ENCODE data around the gene GH1. TPM values are rescaled to one million over a fixed set of nuclear protein-coding genes. Genes with fewer than 3 reads are reported as not detected.

Gene GH1
- total RNA-seq, 1 experiment from 2014 or later: not detected

GRCh38 chr17:63955232-63955631 lies 36.6 kb upstream of the GH1 start:
- H2AK5ac ChIP-seq (ENCODE audit: insufficient read length, low read length): no peak overlapping the region
- peaks cover 2 to 8% (median 4%) of the 10 kb centered on the region in 3 experiments; a peak in 3 of 7 replicates for H3K36me3 Mint-ChIP-seq (ENCODE audit: insufficient read depth in 1 of 3, low read depth in 3 of 3)
- H4K5ac ChIP-seq (ENCODE audit: insufficient read length, low read depth, low read length): no peak overlapping the region
- no peak overlapping the region for H3K23ac ChIP-seq (ENCODE audit: insufficient read length, low read depth, low read length)
- no peak overlapping the region for H3T11ph ChIP-seq (ENCODE audit: low read length)
- no peak overlapping the region for H3K18ac ChIP-seq (ENCODE audit: insufficient read length, low read depth, low read length)
- no peak overlapping the region for H3K14ac ChIP-seq (ENCODE audit: insufficient read depth, low read length)
- H3K4ac ChIP-seq (ENCODE audit: low read depth, low read length): no peak overlapping the region
- no peaks in the 10 kb centered on the region; the same call in 1 of the 2 replicates for H3K27me3 Mint-ChIP-seq (ENCODE audit: low read depth)
- H3K4me1 ChIP-seq (ENCODE audit: insufficient read depth, low read length): no peaks in the 10 kb centered on the region
- no peak overlapping the region for H3K4me2 ChIP-seq (ENCODE audit: insufficient read depth, insufficient read length, low read length)
- H3K9ac ChIP-seq (ENCODE audit: extremely low read depth, insufficient read length, low read length): no peak overlapping the region
- no peaks in the 10 kb centered on the region for H3K27me3 ChIP-seq (ENCODE audit: insufficient read depth, low read length)
- no peaks in the 10 kb centered on the region for H3K23me2 ChIP-seq (ENCODE audit: insufficient read length, low read depth, low read length, poor library complexity, severe bottlenecking)
- H3K9me3 ChIP-seq (ENCODE audit: control insufficient read depth, low read depth, low read length): no peaks in the 10 kb centered on the region
- H3K79me2 ChIP-seq (ENCODE audit: insufficient read depth, low read length): no peaks in the 10 kb centered on the region
- H2AFZ ChIP-seq (ENCODE audit: low read length): no peak overlapping the region
- no peak overlapping the region for H3K27ac ChIP-seq (ENCODE audit: insufficient read length, low read depth, low read length)
- H2BK120ac ChIP-seq (ENCODE audit: low read depth, low read length, poor library complexity, severe bottlenecking): no peak overlapping the region
- no peak for DNase-seq
- WGBS (ENCODE audit: extremely low coverage, insufficient read length, low lambda C conversion rate): no CpG with 5 or more reads among the region's 11 CpGs
- no peaks in the 10 kb centered on the region for H4K20me1 ChIP-seq (ENCODE audit: control insufficient read depth, insufficient read depth, insufficient read length)
- no peak overlapping the region for H2BK12ac ChIP-seq (ENCODE audit: insufficient read length, low read depth, low read length)
- no peak overlapping the region for H3K27ac Mint-ChIP-seq
- H4K8ac ChIP-seq (replicated peaks; ENCODE audit: insufficient read length, low read depth, low read length): no peak overlapping the region
- H3K9me3 Mint-ChIP-seq: no peaks in the 10 kb centered on the region
- no peak overlapping the region for H4K91ac ChIP-seq (ENCODE audit: insufficient read length, low read depth, low read length)
- H3K79me1 ChIP-seq (ENCODE audit: insufficient read depth, low read depth, low read length, poor library complexity, severe bottlenecking): no peaks in the 10 kb centered on the region
- H2BK5ac ChIP-seq (ENCODE audit: insufficient read length, low read length): no peak overlapping the region
- TF ChIP-seq, protein P1, sequence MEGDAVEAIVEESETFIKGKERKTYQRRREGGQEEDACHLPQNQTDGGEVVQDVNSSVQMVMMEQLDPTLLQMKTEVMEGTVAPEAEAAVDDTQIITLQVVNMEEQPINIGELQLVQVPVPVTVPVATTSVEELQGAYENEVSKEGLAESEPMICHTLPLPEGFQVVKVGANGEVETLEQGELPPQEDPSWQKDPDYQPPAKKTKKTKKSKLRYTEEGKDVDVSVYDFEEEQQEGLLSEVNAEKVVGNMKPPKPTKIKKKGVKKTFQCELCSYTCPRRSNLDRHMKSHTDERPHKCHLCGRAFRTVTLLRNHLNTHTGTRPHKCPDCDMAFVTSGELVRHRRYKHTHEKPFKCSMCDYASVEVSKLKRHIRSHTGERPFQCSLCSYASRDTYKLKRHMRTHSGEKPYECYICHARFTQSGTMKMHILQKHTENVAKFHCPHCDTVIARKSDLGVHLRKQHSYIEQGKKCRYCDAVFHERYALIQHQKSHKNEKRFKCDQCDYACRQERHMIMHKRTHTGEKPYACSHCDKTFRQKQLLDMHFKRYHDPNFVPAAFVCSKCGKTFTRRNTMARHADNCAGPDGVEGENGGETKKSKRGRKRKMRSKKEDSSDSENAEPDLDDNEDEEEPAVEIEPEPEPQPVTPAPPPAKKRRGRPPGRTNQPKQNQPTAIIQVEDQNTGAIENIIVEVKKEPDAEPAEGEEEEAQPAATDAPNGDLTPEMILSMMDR (conservative IDR thresholded peaks at IDR 0.05): peak; percentile 15; the same call in 1 of the 3 replicates
- H2BK20ac ChIP-seq (ENCODE audit: low read depth, low read length, poor library complexity, severe bottlenecking): no peak overlapping the region
- no peak overlapping the region for H3K56ac ChIP-seq (ENCODE audit: insufficient read length, low read depth, low read length)
- H3K4me1 Mint-ChIP-seq: peaks cover 4% of the 10 kb centered on the region in 2 experiments; a peak in 3 of 4 replicates
- H3K4me3 Mint-ChIP-seq: no peak overlapping the region
- H2BK15ac ChIP-seq (ENCODE audit: low read depth, low read length): no peak overlapping the region
